GM21786 (cell line): ENCODE measurements around the gene FARS2.

Experiments
- ATAC-seq: cut with Tn5 transposase; IDR thresholded peaks from one replicate; pipeline ENCODE4 v1.9.1; 2021; ENCODE audit not compliant: unreplicated experiment

FARS2 gene

GRCh38 chr6:5610640-5611039, 349.3 kb downstream of the FARS2 start:
- no peak for ATAC-seq

GRCh38 chr6:5617179-5617578, 355.9 kb downstream of the FARS2 start:
- ATAC-seq: no peak

- ATAC-seq: peak; percentile 60
Observed at GRCh38 chr6:5619249-5619648, 357.9 kb downstream of the FARS2 start.

- no peak for ATAC-seq
Observed at GRCh38 chr6:5622276-5623005, 361.1 kb downstream of the FARS2 start.

- ATAC-seq: no peak
Observed at GRCh38 chr6:5623769-5624168, 362.5 kb downstream of the FARS2 start.

- no peak for ATAC-seq
Observed at GRCh38 chr6:5624256-5624655, 362.9 kb downstream of the FARS2 start.

- peak; percentile 90 for ATAC-seq
Observed at GRCh38 chr6:5626727-5627426, 365.6 kb downstream of the FARS2 start.

GRCh38 chr6:5630636-5631035, 369.3 kb downstream of the FARS2 start:
- ATAC-seq: no peak

- ATAC-seq: no peak
Observed at GRCh38 chr6:5632348-5632935, 371.1 kb downstream of the FARS2 start.

- ATAC-seq: no peak
Observed at GRCh38 chr6:5634525-5634924, 373.2 kb downstream of the FARS2 start.

- no peak for ATAC-seq
Observed at GRCh38 chr6:5636210-5637030, 375.1 kb downstream of the FARS2 start.

GRCh38 chr6:5637714-5638113, 376.4 kb downstream of the FARS2 start:
- ATAC-seq: no peak

- ATAC-seq: no peak
Observed at GRCh38 chr6:5638666-5639065, 377.4 kb downstream of the FARS2 start.

- ATAC-seq: no peak
Observed at GRCh38 chr6:5639193-5639592, 377.9 kb downstream of the FARS2 start.

- no peak for ATAC-seq
Observed at GRCh38 chr6:5640614-5641013, 379.3 kb downstream of the FARS2 start.

GRCh38 chr6:5644523-5645185, 383.3 kb downstream of the FARS2 start:
- no peak for ATAC-seq

GRCh38 chr6:5645328-5646290, 384.3 kb downstream of the FARS2 start:
- ATAC-seq: no peak

- ATAC-seq: no peak
Observed at GRCh38 chr6:5652406-5653137, 391.3 kb downstream of the FARS2 start.

- no peak for ATAC-seq
Observed at GRCh38 chr6:5653801-5654200, 392.5 kb downstream of the FARS2 start.
